Purkinje cell (primary cell): ENCODE results near the gene NUDT4. TPM values are rescaled to one million over a fixed set of nuclear protein-coding genes. Genes with fewer than 3 reads are reported as not detected.

Source experiments
- polyA plus RNA-seq: library from polyadenylated mRNA; unstranded; fragments of >200 nt; fragmentation: Nextera tagmentation; gene quantifications from 2 replicates; pipeline ENCODE4 v1.2.1, GENCODE V29; 2014

Gene NUDT4
- polyA plus RNA-seq, result 79.9 and 93.9 TPM in 2 replicates

DNA sequence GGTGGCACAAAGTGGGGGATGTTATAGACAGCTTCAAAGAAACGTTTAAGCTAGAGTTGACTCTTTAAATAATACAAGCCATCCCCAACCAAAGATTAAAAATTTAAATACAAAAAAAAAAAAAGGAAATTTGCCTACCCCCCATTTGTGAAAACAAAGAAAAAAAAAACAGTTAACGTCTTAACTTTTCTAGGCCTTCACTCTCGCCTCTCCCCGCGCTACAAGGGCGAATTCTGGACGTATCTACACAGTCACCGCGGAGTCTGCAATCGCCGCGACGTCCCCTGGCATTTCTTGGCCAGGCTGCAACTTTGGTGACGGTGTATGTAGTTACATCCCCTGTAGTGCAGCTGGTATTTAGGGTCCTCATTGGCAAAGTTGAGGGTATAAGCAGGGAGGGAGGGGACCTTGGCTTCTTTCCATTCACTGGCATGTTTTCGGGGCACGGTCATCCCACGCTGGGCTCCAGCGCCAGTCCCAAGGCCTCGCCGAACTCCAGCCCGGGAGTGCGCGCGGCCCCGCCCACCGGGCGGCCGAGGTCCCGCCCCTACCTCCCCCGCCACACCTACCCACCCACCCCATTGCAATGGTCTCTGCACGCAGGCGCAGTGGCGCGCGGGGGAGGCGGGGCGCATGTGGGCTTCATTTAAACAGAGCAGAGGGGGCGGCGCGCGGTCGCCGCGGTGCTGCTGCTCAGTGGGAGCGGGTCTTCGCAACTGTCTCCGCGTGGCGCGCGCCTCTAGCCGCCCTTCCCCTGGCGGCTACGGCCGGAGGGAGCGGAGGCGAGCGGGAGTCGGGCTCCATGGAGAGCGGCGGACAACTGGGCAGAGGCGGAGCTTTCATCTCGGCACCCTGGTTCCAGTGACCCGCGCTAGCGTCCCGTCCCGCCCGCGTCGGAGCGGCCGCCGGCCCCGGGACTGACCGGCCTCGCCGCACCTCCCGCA, at the start of gene NUDT4:
Gene NUDT4, plus strand, starts transcription at position 674 of the 944 bp plus-strand sequence. CDS start 398 bp downstream, outside the sequence.

DNA sequence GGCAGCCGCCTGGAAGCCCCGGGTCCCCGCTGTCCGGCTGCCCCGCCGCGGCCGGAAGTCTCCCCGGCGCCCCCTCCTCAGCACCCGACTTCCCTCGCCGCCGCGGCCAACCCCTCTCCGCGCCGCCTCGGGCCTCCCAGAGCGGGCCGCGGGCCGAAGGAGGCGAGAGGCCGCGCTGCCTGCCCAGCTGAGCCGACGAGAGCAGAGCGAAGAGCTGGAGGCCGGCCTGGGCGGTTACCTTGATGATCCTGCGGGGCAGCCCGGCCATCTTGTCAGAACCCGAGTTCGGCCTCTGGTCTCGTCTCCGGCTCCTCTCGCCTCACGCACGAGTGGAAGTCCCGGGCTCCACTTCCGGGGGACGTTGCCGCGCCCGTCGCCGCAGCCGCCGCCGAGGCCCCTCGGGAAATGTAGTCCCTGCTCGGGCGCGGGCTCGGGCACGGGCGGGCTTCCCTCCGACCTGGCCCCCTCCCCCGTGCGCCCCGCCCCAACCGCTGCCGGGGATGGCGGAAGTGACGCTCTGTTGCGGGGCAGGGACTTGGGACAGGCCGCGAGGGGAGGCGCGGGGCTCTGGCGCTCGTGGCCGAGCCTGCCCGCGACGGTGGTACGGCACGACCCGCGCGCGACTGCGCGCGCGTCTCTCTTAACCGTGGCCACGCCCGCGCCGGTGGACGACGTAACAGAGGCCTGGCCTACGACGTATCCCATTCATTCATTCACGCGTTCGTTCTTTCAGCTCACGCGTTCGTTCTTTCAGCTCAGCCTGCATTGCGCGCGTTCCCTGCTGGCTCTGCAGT, 64.1 kb downstream of the NUDT4 start, which contains the start of gene UBE2N:
Gene UBE2N, minus strand, starts transcription at position 331 of the 794 bp plus-strand sequence. Its CDS starts 63 bp downstream, at position 268.

Other genes starting within 250 kb of the NUDT4 start
- 134 and 216 TPM in 2 replicates for gene UBE2N, start 64.0 kb downstream of the NUDT4 start, polyA plus RNA-seq
- 134 and 170 TPM in 2 replicates for gene MRPL42, start 89.6 kb downstream of the NUDT4 start, polyA plus RNA-seq
- gene SOCS2, start 194.8 kb downstream of the NUDT4 start, polyA plus RNA-seq, result 9.0 and 18.0 TPM in 2 replicates